Measurements from ENCODE around the gene LMO1.

DNA sequence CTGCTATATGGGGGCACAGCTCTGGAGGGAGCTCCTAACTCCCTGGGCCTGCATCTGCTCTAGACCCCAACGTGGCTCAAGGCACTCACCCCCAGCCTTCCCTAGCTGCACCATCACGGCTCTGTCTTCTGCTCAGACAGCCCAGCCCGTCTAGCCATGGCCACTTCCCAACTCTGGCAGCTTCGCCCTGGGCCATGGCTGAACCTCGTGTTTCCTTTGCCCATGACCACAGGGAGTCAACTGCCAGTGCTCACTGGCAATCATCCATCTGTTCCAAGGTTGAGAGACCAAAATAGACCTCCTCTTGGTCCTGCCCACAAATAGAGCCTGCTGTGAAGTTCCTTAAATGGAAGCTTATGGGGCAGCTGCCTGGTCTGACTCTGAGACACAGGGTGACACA is 5.4 kb downstream of the LMO1 start:
- TF ChIP-seq, protein P1, sequence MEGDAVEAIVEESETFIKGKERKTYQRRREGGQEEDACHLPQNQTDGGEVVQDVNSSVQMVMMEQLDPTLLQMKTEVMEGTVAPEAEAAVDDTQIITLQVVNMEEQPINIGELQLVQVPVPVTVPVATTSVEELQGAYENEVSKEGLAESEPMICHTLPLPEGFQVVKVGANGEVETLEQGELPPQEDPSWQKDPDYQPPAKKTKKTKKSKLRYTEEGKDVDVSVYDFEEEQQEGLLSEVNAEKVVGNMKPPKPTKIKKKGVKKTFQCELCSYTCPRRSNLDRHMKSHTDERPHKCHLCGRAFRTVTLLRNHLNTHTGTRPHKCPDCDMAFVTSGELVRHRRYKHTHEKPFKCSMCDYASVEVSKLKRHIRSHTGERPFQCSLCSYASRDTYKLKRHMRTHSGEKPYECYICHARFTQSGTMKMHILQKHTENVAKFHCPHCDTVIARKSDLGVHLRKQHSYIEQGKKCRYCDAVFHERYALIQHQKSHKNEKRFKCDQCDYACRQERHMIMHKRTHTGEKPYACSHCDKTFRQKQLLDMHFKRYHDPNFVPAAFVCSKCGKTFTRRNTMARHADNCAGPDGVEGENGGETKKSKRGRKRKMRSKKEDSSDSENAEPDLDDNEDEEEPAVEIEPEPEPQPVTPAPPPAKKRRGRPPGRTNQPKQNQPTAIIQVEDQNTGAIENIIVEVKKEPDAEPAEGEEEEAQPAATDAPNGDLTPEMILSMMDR (IDR thresholded peaks at IDR 0.05) = no peak
- TF ChIP-seq POLR2A (IDR thresholded peaks at IDR 0.05) = no peak
